GM18868 (cell line): Measurements from ENCODE around the gene RUNX1.

Experiments
- ATAC-seq: cut with Tn5 transposase; IDR thresholded peaks from one replicate; pipeline ENCODE4 v1.9.1; 2021; ENCODE audit warnings: mild to moderate bottlenecking, moderate library complexity; ENCODE audit not compliant: unreplicated experiment

The RUNX1 gene

GRCh38 chr21:35019631-35020032 is 29.5 kb downstream of the RUNX1 start:
- no peak for ATAC-seq

- ATAC-seq = no peak
Measured at GRCh38 chr21:35017256-35017655, 31.8 kb downstream of the RUNX1 start.

- ATAC-seq = no peak
Measured at GRCh38 chr21:35016517-35017188, 32.4 kb downstream of the RUNX1 start.

- no peak for ATAC-seq
Measured at GRCh38 chr21:35016071-35016470, 33.0 kb downstream of the RUNX1 start.

- ATAC-seq = no peak
Measured at GRCh38 chr21:35015435-35016024, 33.6 kb downstream of the RUNX1 start.

- ATAC-seq = no peak
Measured at GRCh38 chr21:35014302-35015041, 34.6 kb downstream of the RUNX1 start.

- ATAC-seq = no peak
Measured at GRCh38 chr21:35011681-35012080, 37.4 kb downstream of the RUNX1 start.

DNA sequence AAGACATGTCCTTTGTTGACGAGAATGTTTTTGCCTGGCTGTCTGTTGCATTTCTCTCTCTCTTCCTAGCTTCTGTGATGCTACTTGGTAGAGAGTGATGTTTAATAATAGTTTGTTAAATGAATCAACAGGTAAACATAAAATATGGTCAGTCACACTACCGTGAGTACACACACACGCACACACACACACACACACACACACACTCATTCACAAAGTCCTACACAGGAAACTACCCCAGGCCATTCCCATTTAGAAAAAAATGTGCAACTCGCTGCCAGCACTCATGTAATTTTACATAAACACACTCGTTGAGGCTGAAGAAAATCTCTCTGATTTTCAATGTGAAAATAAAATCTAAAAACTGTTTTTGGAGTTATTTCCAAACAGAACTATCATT is 38.7 kb downstream of the RUNX1 start:
- ATAC-seq = no peak

DNA sequence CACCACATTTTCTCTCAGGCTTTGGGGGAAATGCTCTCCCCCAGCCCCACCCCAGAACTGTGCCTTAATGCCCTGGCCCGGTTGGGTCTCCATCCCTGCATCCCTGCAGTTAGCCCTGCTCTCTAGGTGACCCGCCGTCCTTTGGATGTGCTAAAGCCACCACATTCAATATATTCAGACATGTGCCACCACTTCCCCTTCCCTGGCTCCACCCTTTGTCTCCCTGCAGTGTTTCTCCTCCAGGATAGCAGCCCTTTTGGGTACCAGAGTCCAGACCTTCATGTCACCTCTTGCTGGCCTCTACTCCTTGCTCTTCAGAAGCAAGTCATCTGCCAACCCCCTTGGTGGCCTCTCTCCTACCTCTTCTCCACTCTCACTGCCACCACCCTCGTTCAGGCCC is 41.8 kb downstream of the RUNX1 start:
- no peak for ATAC-seq

DNA sequence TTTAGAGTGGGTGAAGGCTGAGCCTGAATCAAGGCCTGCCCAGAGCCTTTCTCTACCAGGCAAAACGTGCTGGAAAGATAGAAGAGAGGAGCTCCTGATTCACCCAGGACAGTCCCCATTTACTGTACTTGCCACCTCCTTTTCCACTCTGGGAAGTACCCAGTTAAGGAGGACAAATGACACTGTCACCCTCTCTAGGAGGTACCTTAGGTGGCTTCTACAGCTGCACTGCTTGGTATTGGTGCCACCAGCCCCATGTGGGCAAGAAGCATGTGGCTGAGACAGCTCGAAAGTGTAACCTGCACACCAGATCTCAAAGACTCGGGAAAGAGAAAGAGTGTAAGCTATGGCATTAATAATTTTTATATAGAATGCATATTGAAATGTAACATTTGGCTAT is 42.3 kb downstream of the RUNX1 start:
- no peak for ATAC-seq

GRCh38 chr21:35006248-35006647 is 42.9 kb downstream of the RUNX1 start:
- no peak for ATAC-seq

- ATAC-seq = no peak
Measured at GRCh38 chr21:35005560-35006224, 43.4 kb downstream of the RUNX1 start.

- no peak for ATAC-seq
Measured at GRCh38 chr21:35005077-35005476, 44.0 kb downstream of the RUNX1 start.

DNA sequence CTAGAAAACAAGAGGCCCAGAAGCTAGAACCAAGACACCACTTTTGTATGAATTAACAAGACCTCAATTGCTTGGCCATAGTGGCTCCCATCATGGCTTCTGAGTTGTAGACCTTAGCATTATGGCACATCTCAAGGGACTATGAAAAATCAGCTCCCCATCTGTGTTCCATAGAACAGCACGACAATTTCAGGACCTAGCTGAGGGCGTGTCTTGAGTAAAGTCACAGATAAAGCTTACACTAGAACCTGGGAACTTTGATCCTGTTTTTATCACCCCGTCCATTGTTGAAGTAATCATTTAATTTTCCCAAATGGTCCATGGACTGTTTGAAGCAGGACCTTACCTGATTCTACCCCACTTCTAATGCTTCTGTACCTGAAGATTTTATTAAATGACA is 44.8 kb downstream of the RUNX1 start:
- no peak for ATAC-seq

- no peak for ATAC-seq
Measured at GRCh38 chr21:35002879-35003722, 46.0 kb downstream of the RUNX1 start.

- no peak for ATAC-seq
Measured at GRCh38 chr21:34999397-34999941, 49.6 kb downstream of the RUNX1 start.

DNA sequence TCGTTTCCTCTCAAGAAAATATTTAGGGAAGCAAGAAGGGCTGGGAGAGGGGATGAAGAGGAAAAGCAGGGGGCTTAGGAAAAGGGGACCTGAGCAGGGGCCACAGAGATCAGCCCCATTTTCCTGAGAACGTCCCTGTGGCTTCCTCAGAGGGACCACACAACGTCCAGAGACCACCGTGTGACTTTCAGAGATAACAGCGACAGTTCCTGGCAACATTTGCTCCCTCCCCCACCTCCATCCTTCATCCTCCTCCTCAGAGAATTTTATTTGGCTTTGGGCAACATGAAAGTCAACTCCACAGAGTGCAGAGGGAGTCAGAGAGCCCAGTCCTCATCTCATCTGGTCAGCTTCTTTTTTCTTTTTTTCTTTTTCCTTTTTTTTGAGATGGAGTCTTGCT is 50.9 kb downstream of the RUNX1 start:
- no peak for ATAC-seq

GRCh38 chr21:34997294-34997693 is 51.8 kb downstream of the RUNX1 start:
- no peak for ATAC-seq

GRCh38 chr21:34996304-34997101 is 52.6 kb downstream of the RUNX1 start:
- no peak for ATAC-seq

- no peak for ATAC-seq
Measured at GRCh38 chr21:34995979-34996303, 53.2 kb downstream of the RUNX1 start.
